LNCaP clone FGC (cell line): ENCODE results near the gene TOMM70.
A peak's percentile ranks its signal among the peaks of the same experiment; 100 is the strongest.
"Not testable (repeated sequence)": the region's sequence is repeated elsewhere in the genome, so short reads cannot be mapped to it uniquely, and the experiment has no call there.

Experiments
- DNase-seq: peaks from one replicate; pipeline ENCODE4 v3.0.0-alpha.2; 2011; ENCODE audit warnings: low read depth
- H3K4me3 ChIP-seq: 2 replicates; pipeline ENCODE4 v1.5.1; 2011; ENCODE audit warnings: mild to moderate bottlenecking, low read depth, low read length, control low read depth
- TF ChIP-seq, protein P1 (sequence below): IDR thresholded peaks from 2 replicates; pipeline ENCODE4 v1.5.1; 2012; ENCODE audit warnings: mild to moderate bottlenecking; ENCODE audit not compliant: control insufficient read depth, insufficient read depth; ENCODE audit errors: extremely low read depth

Gene TOMM70

DNA sequence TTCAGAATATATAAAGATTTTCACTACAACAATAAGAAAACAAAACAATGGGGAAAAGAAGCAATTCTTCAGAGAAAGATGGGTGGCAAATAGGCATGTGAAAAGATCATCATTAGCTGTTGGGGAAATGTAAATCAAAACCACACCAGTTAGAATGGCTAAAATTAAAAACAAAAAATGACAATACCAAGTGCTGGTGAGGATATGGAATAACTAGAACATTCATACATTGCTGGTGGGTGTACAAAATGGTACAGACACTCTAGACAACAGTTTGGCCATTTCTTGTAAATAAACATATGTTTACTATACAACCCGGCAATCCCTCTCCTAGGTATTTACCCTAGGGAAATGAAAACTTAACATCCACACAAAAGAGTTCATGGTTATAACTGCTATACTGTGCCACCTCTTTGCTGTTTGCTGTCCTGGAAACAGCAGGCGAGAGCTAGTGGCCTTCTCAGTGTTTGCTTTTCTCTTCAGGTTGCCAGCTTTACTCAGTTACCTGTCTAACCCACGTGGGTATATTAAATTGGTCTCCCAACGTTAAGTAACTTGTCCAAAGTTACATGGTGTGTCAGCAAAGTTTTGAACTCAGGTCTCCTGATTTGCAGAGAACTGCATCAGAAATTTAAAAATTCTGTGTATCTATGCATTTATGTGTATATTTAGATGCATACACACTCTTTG lies 70.9 kb downstream of the TOMM70 start:
- DNase-seq, result peak; percentile 44
- H3K4me3 ChIP-seq, result no peak overlapping the region
- TF ChIP-seq, protein P1, sequence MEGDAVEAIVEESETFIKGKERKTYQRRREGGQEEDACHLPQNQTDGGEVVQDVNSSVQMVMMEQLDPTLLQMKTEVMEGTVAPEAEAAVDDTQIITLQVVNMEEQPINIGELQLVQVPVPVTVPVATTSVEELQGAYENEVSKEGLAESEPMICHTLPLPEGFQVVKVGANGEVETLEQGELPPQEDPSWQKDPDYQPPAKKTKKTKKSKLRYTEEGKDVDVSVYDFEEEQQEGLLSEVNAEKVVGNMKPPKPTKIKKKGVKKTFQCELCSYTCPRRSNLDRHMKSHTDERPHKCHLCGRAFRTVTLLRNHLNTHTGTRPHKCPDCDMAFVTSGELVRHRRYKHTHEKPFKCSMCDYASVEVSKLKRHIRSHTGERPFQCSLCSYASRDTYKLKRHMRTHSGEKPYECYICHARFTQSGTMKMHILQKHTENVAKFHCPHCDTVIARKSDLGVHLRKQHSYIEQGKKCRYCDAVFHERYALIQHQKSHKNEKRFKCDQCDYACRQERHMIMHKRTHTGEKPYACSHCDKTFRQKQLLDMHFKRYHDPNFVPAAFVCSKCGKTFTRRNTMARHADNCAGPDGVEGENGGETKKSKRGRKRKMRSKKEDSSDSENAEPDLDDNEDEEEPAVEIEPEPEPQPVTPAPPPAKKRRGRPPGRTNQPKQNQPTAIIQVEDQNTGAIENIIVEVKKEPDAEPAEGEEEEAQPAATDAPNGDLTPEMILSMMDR, result no peak

- H3K4me3 ChIP-seq, DNase-seq: not testable (repeated sequence)
Measured at GRCh38 chr3:100327377-100327776, 73.5 kb downstream of the TOMM70 start.

DNA sequence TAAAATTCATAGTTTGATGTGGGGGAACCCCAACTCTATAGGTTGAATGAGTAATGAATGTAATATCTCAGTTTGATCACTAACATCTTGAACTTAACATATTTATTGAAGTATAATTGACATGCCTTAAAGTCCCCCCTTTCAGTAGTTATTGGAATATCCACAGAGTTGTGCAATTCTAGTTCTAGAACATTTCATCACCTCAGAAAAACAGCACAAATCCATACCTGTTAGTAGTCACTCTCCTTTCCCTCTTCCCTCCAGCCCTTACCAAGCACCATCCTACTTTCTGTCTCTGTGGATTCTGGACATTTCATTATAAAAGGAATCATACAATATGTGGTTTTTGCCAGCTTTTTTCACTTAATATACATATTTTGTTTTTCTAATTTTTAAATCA lies 75.1 kb downstream of the TOMM70 start:
- H3K4me3 ChIP-seq, result no peak overlapping the region
- no peak for DNase-seq
- TF ChIP-seq, protein P1, result no peak

- DNase-seq, result no peak
- H3K4me3 ChIP-seq, result no peak overlapping the region
- TF ChIP-seq, protein P1, result no peak
Measured at GRCh38 chr3:100324044-100324443, 76.8 kb downstream of the TOMM70 start.

GRCh38 chr3:100319951-100320350 lies 80.9 kb downstream of the TOMM70 start:
- no peak for DNase-seq
- no peak overlapping the region for H3K4me3 ChIP-seq
- TF ChIP-seq, protein P1, result no peak

DNA sequence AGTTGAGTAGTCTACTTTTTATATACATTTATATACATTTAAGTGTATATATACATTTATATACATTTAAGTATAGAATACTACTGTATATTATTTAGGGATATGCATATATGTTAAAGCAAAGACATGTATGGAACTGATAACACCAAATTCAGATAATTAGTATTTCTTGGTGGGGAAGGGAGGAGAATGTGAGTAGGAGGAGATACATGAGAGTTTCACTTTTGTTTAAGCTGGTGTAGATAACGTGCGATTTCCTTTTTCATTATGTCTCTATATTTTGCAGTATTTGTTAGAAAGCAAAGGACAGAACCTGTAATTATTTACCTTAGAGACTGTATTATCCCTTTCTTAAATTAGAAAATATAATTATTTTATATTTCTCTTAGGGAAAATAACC lies 83.0 kb downstream of the TOMM70 start:
- DNase-seq, result no peak
- no peak overlapping the region for H3K4me3 ChIP-seq
- TF ChIP-seq, protein P1, result no peak

DNA sequence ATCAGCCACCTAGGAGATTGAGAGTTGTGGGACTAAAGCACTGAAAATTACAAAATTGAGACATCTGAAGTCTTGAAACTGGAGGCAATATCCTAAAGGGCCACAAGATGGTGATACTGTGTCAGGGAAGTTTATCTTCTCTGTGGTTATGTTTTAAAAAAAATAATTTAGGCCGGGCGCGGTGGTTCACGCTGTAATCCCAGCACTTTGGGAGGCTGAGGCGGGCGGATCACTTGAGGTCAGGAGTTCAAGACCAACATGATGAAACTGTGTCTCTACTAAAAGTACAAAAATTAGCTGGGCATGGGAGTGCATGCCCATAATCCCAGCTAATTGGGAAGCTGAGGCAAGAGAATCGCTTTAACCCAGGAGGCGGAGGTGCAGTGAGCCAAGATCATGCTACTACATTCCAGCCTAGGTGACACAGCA lies 84.2 kb downstream of the TOMM70 start:
- DNase-seq, result no peak
- H3K4me3 ChIP-seq, result no peak overlapping the region
- TF ChIP-seq, protein P1, result peak; percentile 73
